Tibial nerve (tissue), 4 donors: ENCODE measurements around the gene CUX1. TPM values are rescaled to one million over a fixed set of nuclear protein-coding genes. Genes with fewer than 3 reads are reported as not detected.

ENCODE experiments used
- DNase-seq, 2 donors: peaks; one replicate each; pipeline ENCODE4 v3.0.0-alpha.2; 2019; ENCODE audit warnings: low spot score in 2 of 2
- H3K27ac ChIP-seq, 4 donors: fragments of 200-600 bp; sonication (generic) in 3 of 4; one replicate each; pipeline ENCODE4 v1.5.1; 2017 to 2019; ENCODE audit warnings: mild to moderate bottlenecking in 1 of 4
- H3K27me3 ChIP-seq, 2 donors: fragments of 200-600 bp; sonication (generic) in 1 of 2; one replicate each; pipeline versions ENCODE4 v1.5.1 to v1.6.0; 2017 to 2019
- H3K36me3 ChIP-seq, 3 donors: fragments of 200-600 bp; sonication (generic); one replicate each; pipeline ENCODE4 v1.5.1; 2018 to 2019
- H3K4me1 ChIP-seq, 4 donors: fragments of 200-600 bp; sonication (generic) in 3 of 4; one replicate each; pipeline ENCODE4 v1.5.1; 2017 to 2019
- H3K4me3 ChIP-seq, 4 donors: fragments of 200-600 bp; sonication (generic) in 3 of 4; one replicate each; pipeline ENCODE4 v1.5.1; 2017 to 2019; ENCODE audit warnings: mild to moderate bottlenecking in 1 of 4, moderate library complexity in 1 of 4
- H3K9me3 ChIP-seq, 4 donors: fragments of 200-600 bp; sonication (generic) in 3 of 4; one replicate each; pipeline ENCODE4 v1.5.1; 2017 to 2019
- CTCF ChIP-seq, 5 experiments: fragments of 200-600 bp in 3 of 5; fragments of 450-650 bp in 2 of 5; sonication (generic) in 3 of 5; IDR thresholded peaks; one replicate each; pipeline ENCODE4 v1.5.1; 2016 to 2019; ENCODE audit warnings: antibody characterized with exemption in 5 of 5, mild to moderate bottlenecking in 3 of 5, moderate library complexity in 2 of 5
- EP300 ChIP-seq, 2 donors: sonication (generic); formaldehyde crosslinking; IDR thresholded peaks; one replicate each; pipeline ENCODE4 v1.6.1; 2017; ENCODE audit warnings: antibody characterized with exemption in 2 of 2, mild to moderate bottlenecking in 1 of 2
- POLR2A ChIP-seq, 2 donors: fragments of 450-650 bp; IDR thresholded peaks; one replicate each; pipeline ENCODE4 v1.6.1; 2017; ENCODE audit warnings: antibody characterized with exemption in 2 of 2, mild to moderate bottlenecking in 2 of 2, moderate library complexity in 2 of 2
- WGBS, 2 donors: methylation state at CpG; one replicate each; pipeline ENCODE4 v1.1.5; 2018; 5-methylcytosine and 5-hydroxymethylcytosine counted together
- total RNA-seq, 4 donors: library from RNA; depleted of rRNA; stranded (reverse); fragments of >200 nt; gene quantifications; one replicate each; pipeline ENCODE4 v1.1.0, GENCODE V29; 2016

The CUX1 gene
- total RNA-seq, 4 donors from 2014 or later: 74.5 to 104 (median 84.3) TPM

GRCh38 chr7:102253973-102254370 lies 436.5 kb downstream of the CUX1 start:
- no peaks in the 10 kb centered on the region for H3K27me3 ChIP-seq
- WGBS, 2 donors: 84 to 87% methylated on average over 13 of the region's 13 CpGs
- H3K4me3 ChIP-seq: no peak overlapping the region
- peaks cover 0 to 4% (median 0%) of the 10 kb centered on the region in 4 donors for H3K4me1 ChIP-seq
- no peaks in the 10 kb centered on the region for H3K9me3 ChIP-seq
- H3K27ac ChIP-seq: no peak overlapping the region
- TF ChIP-seq CTCF (IDR thresholded peaks at IDR 0.05): no peak
- no peak for TF ChIP-seq EP300 (IDR thresholded peaks at IDR 0.05)
- no peak for TF ChIP-seq POLR2A (IDR thresholded peaks at IDR 0.05)
- peaks cover 0 to 31% (median 9%) of the 10 kb centered on the region in 3 donors for H3K36me3 ChIP-seq
- DNase-seq: no peak

GRCh38 chr7:102254521-102254920 lies 437.1 kb downstream of the CUX1 start:
- TF ChIP-seq CTCF (IDR thresholded peaks at IDR 0.05) (no peak), EP300 (IDR thresholded peaks at IDR 0.05) (no peak), POLR2A (IDR thresholded peaks at IDR 0.05) (no peak)
- peaks cover 0 to 4% (median 0%) of the 10 kb centered on the region in 4 donors for H3K4me1 ChIP-seq
- peaks cover 0 to 25% (median 6%) of the 10 kb centered on the region in 3 donors for H3K36me3 ChIP-seq
- no peaks in the 10 kb centered on the region for H3K9me3 ChIP-seq
- no peak overlapping the region for H3K4me3 ChIP-seq
- WGBS, 2 donors: 77 to 86% methylated on average over 8 of the region's 8 CpGs
- no peak overlapping the region for H3K27ac ChIP-seq
- DNase-seq: no peak
- no peaks in the 10 kb centered on the region for H3K27me3 ChIP-seq

GRCh38 chr7:102255501-102255900 lies 438.1 kb downstream of the CUX1 start:
- no peak overlapping the region for H3K4me3 ChIP-seq
- H3K27me3 ChIP-seq: no peaks in the 10 kb centered on the region
- no peaks in the 10 kb centered on the region for H3K9me3 ChIP-seq
- no peak for DNase-seq
- TF ChIP-seq POLR2A (IDR thresholded peaks at IDR 0.05): no peak
- peak overlapping the region in 1 of 4 donors; percentile 26 for H3K27ac ChIP-seq
- 47 to 58% methylated on average over 7 of the region's 7 CpGs for WGBS, 2 donors
- H3K36me3 ChIP-seq: peaks cover 0 to 17% (median 1%) of the 10 kb centered on the region in 3 donors
- peaks cover 0 to 4% (median 0%) of the 10 kb centered on the region in 4 donors for H3K4me1 ChIP-seq

GRCh38 chr7:102255916-102256315 lies 438.5 kb downstream of the CUX1 start:
- peak overlapping the region in 1 of 4 donors; percentile 26 for H3K27ac ChIP-seq
- WGBS, 2 donors: 66 to 71% methylated on average over 15 of the region's 15 CpGs
- H3K9me3 ChIP-seq: no peaks in the 10 kb centered on the region
- H3K36me3 ChIP-seq: peaks cover 0 to 16% (median 0%) of the 10 kb centered on the region in 3 donors
- TF ChIP-seq POLR2A (IDR thresholded peaks at IDR 0.05) (no peak), CTCF (IDR thresholded peaks at IDR 0.05) (no peak), EP300 (IDR thresholded peaks at IDR 0.05) (no peak)
- no peak overlapping the region for H3K4me3 ChIP-seq
- DNase-seq: no peak
- H3K4me1 ChIP-seq: peaks cover 0 to 4% (median 0%) of the 10 kb centered on the region in 4 donors
- no peaks in the 10 kb centered on the region for H3K27me3 ChIP-seq

- DNase-seq: no peak
- WGBS, 2 donors: 87 to 90% methylated on average over 25 of the region's 25 CpGs
Observed at GRCh38 chr7:102258073-102258748, 440.8 kb downstream of the CUX1 start.

More at GRCh38 chr7:102258073-102258748, 440.8 kb downstream of the CUX1 start:
- Histone ChIP-seq H3K4me3 (no peak overlapping the region), H3K9me3 (no peaks in the 10 kb centered on the region), H3K36me3 (peaks cover 0 to 8% (median 0%) of the 10 kb centered on the region in 3 donors), H3K4me1 (peaks cover 0 to 4% (median 0%) of the 10 kb centered on the region in 4 donors), H3K27me3 (no peaks in the 10 kb centered on the region), H3K27ac (no peak overlapping the region)
- TF ChIP-seq EP300 (IDR thresholded peaks at IDR 0.05) (no peak), POLR2A (IDR thresholded peaks at IDR 0.05) (no peak), CTCF (IDR thresholded peaks at IDR 0.05) (no peak)
